CD4-positive, alpha-beta T cell (primary cell): ENCODE data around the gene RTN4IP1. TPM values are rescaled to one million over a fixed set of nuclear protein-coding genes. Genes with fewer than 3 reads are reported as not detected.

Source experiments
- ATAC-seq: fragments of 200-7000 bp; cut with Tn5 transposase; one replicate; pipeline ENCODE4 v1.10.0; 2022; ENCODE audit warnings: mild to moderate bottlenecking; ENCODE audit not compliant: poor library complexity
- CTCF ChIA-PET: fragments of 350-600 bp; sonication (Branson Sonifier 250); formaldehyde crosslinking; loops from one replicate; lab custom pipeline; 2021; ENCODE audit warnings: antibody characterized with exemption, inconsistent platforms; lab: Charles Lee
- POLR2A ChIA-PET: fragments of 350-600 bp; sonication (Branson Sonifier 250); formaldehyde crosslinking; loops from one replicate; lab custom pipeline; 2021; ENCODE audit warnings: antibody characterized with exemption, inconsistent platforms; lab: Charles Lee
- DNase-seq, 14 experiments: peaks; one replicate each; pipeline ENCODE4 v3.0.0-alpha.2; 2013 to 2020; ENCODE audit warnings: mixed read lengths in 2 of 14
- H3K27ac ChIP-seq, 2 donors: one replicate each; pipeline versions ENCODE4 v1.5.1 to v1.7.0; 2013; ENCODE audit warnings: low read length in 2 of 2, low read depth in 1 of 2, mild to moderate bottlenecking in 1 of 2
- H3K27me3 ChIP-seq, 2 experiments: 1 replicate in 1 of 2; 2 replicates in 1 of 2; pipeline versions ENCODE4 v1.6.1 to v1.7.0; 2013; ENCODE audit warnings: low read length in 2 of 2, control low read depth in 1 of 2, mild to moderate bottlenecking in 1 of 2, moderate library complexity in 1 of 2; ENCODE audit not compliant: insufficient read depth in 2 of 2, control insufficient read depth in 1 of 2
- H3K36me3 ChIP-seq: one replicate; pipeline ENCODE4 v1.6.1; 2013; ENCODE audit warnings: low read length, control low read depth; ENCODE audit not compliant: insufficient read depth
- H3K4me1 ChIP-seq: one replicate; pipeline ENCODE4 v1.6.1; 2013; ENCODE audit warnings: low read length, control low read depth; ENCODE audit not compliant: insufficient read depth
- H3K4me3 ChIP-seq: one replicate; pipeline ENCODE4 v1.5.1; 2013; ENCODE audit warnings: mild to moderate bottlenecking, low read length, moderate library complexity
- H3K9me3 ChIP-seq, 2 experiments: 1 replicate in 1 of 2; 2 replicates in 1 of 2; pipeline versions ENCODE4 v1.6.1 to v1.7.0; 2013; ENCODE audit warnings: low read length in 2 of 2, mild to moderate bottlenecking in 2 of 2, control low read depth in 1 of 2, moderate library complexity in 1 of 2; ENCODE audit not compliant: control insufficient read depth in 1 of 2, insufficient read depth in 1 of 2
- H3K27ac Mint-ChIP-seq: one replicate; pipeline ENCODE4 v1.8.0; 2020; ENCODE audit warnings: mixed read lengths
- H3K27me3 Mint-ChIP-seq: one replicate; pipeline ENCODE4 v1.8.0; 2021; ENCODE audit warnings: mixed read lengths
- H3K36me3 Mint-ChIP-seq: one replicate; pipeline ENCODE4 v1.8.0; 2021; ENCODE audit warnings: low read depth, mixed read lengths
- H3K4me1 Mint-ChIP-seq: one replicate; pipeline ENCODE4 v1.8.0; 2021; ENCODE audit warnings: low read depth, mixed read lengths
- H3K4me3 Mint-ChIP-seq: one replicate; pipeline ENCODE4 v1.8.0; 2020; ENCODE audit warnings: mild to moderate bottlenecking, mixed read lengths
- H3K9me3 Mint-ChIP-seq: one replicate; pipeline ENCODE4 v1.8.0; 2020; ENCODE audit warnings: mixed read lengths
- intact Hi-C, 2 experiments: fragments of 100-400 bp; cut with DNase I in 1 of 2; cut with micrococcal nuclease in 1 of 2; formaldehyde crosslinking; loops; one replicate each; pipeline versions ENCODE4 v1.15.1 to v1.9.0; 2023 to 2025; cut with DNase I, micrococcal nuclease
- total RNA-seq, 174 experiments: library from RNA in 2 of 174; stranded (reverse) in 2 of 174; gene quantifications; one replicate each; pipeline ENCODE4 v1.2.3 and lab custom pipeline; 2021 to 2026
- TF ChIP-seq, protein P1 (sequence below): fragments of 200-600 bp; IDR thresholded peaks from one replicate; pipeline ENCODE4 v1.8.0; 2022; ENCODE audit warnings: antibody characterized with exemption, mild to moderate bottlenecking

Gene RTN4IP1
- total RNA-seq, 2 experiments from 2014 or later = 2.4 to 2.5 TPM

- Histone ChIP-seq H3K36me3 (peaks cover 54% of the 10 kb centered on the region), H3K4me3 (no peak overlapping the region), H3K9me3 (peaks cover 3 to 7% of the 10 kb centered on the region in 2 experiments), H3K27me3 (no peaks in the 10 kb centered on the region), H3K4me1 (no peaks in the 10 kb centered on the region), H3K27ac (no peak overlapping the region)
- intact Hi-C loops = no loop called here
- Mint-ChIP-seq H3K27ac (no peak overlapping the region), H3K4me1 (no peaks in the 10 kb centered on the region), H3K9me3 (peaks cover 9% of the 10 kb centered on the region), H3K4me3 (no peak overlapping the region), H3K36me3 (peaks cover 94% of the 10 kb centered on the region), H3K27me3 (no peaks in the 10 kb centered on the region)
- POLR2A ChIA-PET = interaction anchor here (0.7 kb wide), 1 partner anchor 931 kb away, joined by 3 read pairs; no protein-coding TSS in a partner anchor
- CTCF ChIA-PET = no interaction called here
- DNase-seq (no peak), ATAC-seq (no peak)
- TF ChIP-seq, protein P1, sequence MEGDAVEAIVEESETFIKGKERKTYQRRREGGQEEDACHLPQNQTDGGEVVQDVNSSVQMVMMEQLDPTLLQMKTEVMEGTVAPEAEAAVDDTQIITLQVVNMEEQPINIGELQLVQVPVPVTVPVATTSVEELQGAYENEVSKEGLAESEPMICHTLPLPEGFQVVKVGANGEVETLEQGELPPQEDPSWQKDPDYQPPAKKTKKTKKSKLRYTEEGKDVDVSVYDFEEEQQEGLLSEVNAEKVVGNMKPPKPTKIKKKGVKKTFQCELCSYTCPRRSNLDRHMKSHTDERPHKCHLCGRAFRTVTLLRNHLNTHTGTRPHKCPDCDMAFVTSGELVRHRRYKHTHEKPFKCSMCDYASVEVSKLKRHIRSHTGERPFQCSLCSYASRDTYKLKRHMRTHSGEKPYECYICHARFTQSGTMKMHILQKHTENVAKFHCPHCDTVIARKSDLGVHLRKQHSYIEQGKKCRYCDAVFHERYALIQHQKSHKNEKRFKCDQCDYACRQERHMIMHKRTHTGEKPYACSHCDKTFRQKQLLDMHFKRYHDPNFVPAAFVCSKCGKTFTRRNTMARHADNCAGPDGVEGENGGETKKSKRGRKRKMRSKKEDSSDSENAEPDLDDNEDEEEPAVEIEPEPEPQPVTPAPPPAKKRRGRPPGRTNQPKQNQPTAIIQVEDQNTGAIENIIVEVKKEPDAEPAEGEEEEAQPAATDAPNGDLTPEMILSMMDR = no peak
Observed at GRCh38 chr6:106658469-106658868, 29.2 kb upstream of the RTN4IP1 start.

- Mint-ChIP-seq H3K4me1 (no peaks in the 10 kb centered on the region), H3K4me3 (no peak overlapping the region), H3K36me3 (peaks cover 84% of the 10 kb centered on the region), H3K27ac (no peak overlapping the region), H3K9me3 (no peaks in the 10 kb centered on the region), H3K27me3 (no peaks in the 10 kb centered on the region)
- no peaks in the 10 kb centered on the region for H3K9me3 ChIP-seq
- intact Hi-C loops = no loop called here
- no peak for ATAC-seq
- no peaks in the 10 kb centered on the region for H3K27me3 ChIP-seq
- ChIA-PET CTCF (no interaction called here), POLR2A (no interaction called here)
- H3K4me1 ChIP-seq = no peaks in the 10 kb centered on the region
- TF ChIP-seq, protein P1 = no peak
- DNase-seq = no peak
- no peak overlapping the region for H3K27ac ChIP-seq
- H3K4me3 ChIP-seq = no peak overlapping the region
- H3K36me3 ChIP-seq = peaks cover 61% of the 10 kb centered on the region
Observed at GRCh38 chr6:106648651-106649308, 19.5 kb upstream of the RTN4IP1 start.

GRCh38 chr6:106643061-106643460 lies 13.8 kb upstream of the RTN4IP1 start:
- Histone ChIP-seq H3K36me3 (peaks cover 46% of the 10 kb centered on the region), H3K27me3 (no peaks in the 10 kb centered on the region), H3K4me1 (no peaks in the 10 kb centered on the region), H3K27ac (no peak overlapping the region), H3K9me3 (no peaks in the 10 kb centered on the region), H3K4me3 (no peak overlapping the region)
- Mint-ChIP-seq H3K27ac (no peak overlapping the region), H3K4me3 (no peak overlapping the region), H3K27me3 (no peaks in the 10 kb centered on the region), H3K4me1 (peaks cover 16% of the 10 kb centered on the region), H3K9me3 (no peaks in the 10 kb centered on the region), H3K36me3 (peaks cover 77% of the 10 kb centered on the region)
- POLR2A ChIA-PET = no interaction called here
- intact Hi-C loops = no loop called here
- CTCF ChIA-PET = no interaction called here
- TF ChIP-seq, protein P1 = no peak
- DNase-seq (no peak), ATAC-seq (no peak)
